ENCODE results near the gene ZNF19. TPM values are rescaled to one million over a fixed set of nuclear protein-coding genes. Genes with fewer than 3 reads are reported as not detected.
"Not testable (repeated sequence)": the region's sequence is repeated elsewhere in the genome, so short reads cannot be mapped to it uniquely, and the experiment has no call there.

The ZNF19 gene
- total and polyA plus RNA-seq, 9 of the 15 experiments (the other 6 are each of a cell fraction or from before 2014, with no cell fraction given), result 1.2 to 2.8 (median 1.8) TPM

DNA sequence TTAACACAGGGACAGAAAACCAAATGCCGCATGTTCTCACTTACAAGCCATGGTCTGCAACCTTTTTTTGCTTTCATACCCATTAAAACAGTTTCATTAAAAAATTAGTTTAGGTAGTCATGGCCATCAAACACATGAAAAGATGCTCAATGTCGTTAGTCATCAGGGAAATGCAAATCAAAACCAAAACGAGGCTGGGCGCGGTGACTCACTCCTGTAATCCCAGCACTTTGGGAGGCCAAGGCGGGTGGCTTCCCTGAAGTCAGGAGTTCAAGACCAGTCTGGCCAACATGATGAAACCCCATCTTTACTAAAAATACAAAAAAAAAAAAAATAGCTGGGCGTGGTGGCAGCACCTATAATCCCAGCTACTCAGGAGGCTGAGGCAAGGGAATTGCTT lies 14.9 kb upstream of the ZNF19 start:
- H3K4me3 ChIP-seq; H4K20me1 ChIP-seq (replicated peaks; ENCODE audit: control insufficient read depth, insufficient read depth, low read length); H3K9me3 ChIP-seq (replicated peaks; ENCODE audit: control insufficient read depth, insufficient read depth, low read depth, low read length); H3K4me2 ChIP-seq (ENCODE audit: insufficient read depth, low read length); H3K9me1 ChIP-seq (ENCODE audit: control insufficient read depth, insufficient read depth, low read length); H3K79me2 ChIP-seq (ENCODE audit: control insufficient read depth, insufficient read depth, low read length); POLR2A ChIA-PET; H2AFZ ChIP-seq (ENCODE audit: low read depth, low read length); in situ Hi-C loops (cut with MboI); DNase-seq (ENCODE audit: extremely low read depth in 1 of 4, low spot score in 3 of 4); BruUV-seq (replicated peaks); H3K27ac ChIP-seq (ENCODE audit: extremely low read depth, low read depth, low read length); H3K9ac ChIP-seq (ENCODE audit: insufficient read depth in 1 of 2, low read depth in 2 of 2, low read length in 2 of 2); H3K36me3 ChIP-seq (ENCODE audit: control insufficient read depth, insufficient read depth, low read length); H3K4me1 ChIP-seq (replicated peaks in 1 of 2; ENCODE audit: control insufficient read depth in 2 of 2, insufficient read depth in 2 of 2, low read length in 2 of 2); FAIRE-seq; ATAC-seq; CTCF ChIA-PET (ENCODE audit: low intra/inter-chr PET ratio): not testable (repeated sequence)
- TF ChIP-seq, protein P1, sequence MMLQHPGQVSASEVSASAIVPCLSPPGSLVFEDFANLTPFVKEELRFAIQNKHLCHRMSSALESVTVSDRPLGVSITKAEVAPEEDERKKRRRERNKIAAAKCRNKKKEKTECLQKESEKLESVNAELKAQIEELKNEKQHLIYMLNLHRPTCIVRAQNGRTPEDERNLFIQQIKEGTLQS (IDR thresholded peaks at IDR 0.05), result peak; percentile 34; the same call in 1 of the 2 replicates
- TF ChIP-seq, protein P1 (CRISPR knock-in tag; conservative IDR thresholded peaks at IDR 0.05), result not testable (repeated sequence)
- TF ChIP-seq FOSL1 (tag; conservative IDR thresholded peaks at IDR 0.05) (peak; percentile 42; the same call in 1 of the 2 replicates), RBM25 (IDR thresholded peaks at IDR 0.05; ENCODE audit: low read depth, low read length, severe bottlenecking) (peak; percentile 20)
- peaks cover 3 to 16% of the 10 kb centered on the region in 2 experiments; a peak in 3 of 5 replicates for H3K27me3 ChIP-seq (ENCODE audit: control insufficient read depth in 2 of 2, insufficient read depth in 2 of 2, low read length in 2 of 2)
- 0% methylated on average over 7 of the region's 7 CpGs for WGBS (ENCODE audit: insufficient coverage, low coverage, missing lambda C conversion rate)
- intact Hi-C loops (cut with micrococcal nuclease), result loop anchor here (5.0 kb wide), 1 partner anchor 33 kb away; no protein-coding TSS in a partner anchor

DNA sequence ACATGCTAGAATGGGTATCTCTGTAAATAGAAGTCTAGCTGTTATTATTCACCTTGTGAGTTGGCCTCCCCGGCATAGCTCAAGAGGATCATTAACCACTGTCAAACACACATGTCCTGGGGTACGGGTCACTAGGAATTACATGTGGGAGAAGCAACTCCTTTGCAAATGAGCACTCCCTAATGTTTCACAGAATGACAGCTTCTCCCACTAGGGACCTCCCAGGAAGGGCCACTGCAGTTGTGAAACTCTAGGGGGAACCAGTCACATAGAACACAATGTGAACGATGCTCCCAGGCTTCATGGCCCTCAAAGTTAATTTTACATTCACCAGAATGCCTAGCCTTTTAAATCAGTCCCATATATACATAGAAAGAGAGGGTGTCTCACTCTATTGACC lies 12.4 kb upstream of the ZNF19 start:
- Histone ChIP-seq H3K4me3 (no peak overlapping the region), H3K4me1 (replicated peaks in 1 of 2; ENCODE audit: control insufficient read depth in 2 of 2, insufficient read depth in 2 of 2, low read length in 2 of 2) (no peaks in the 10 kb centered on the region), H3K27ac (ENCODE audit: extremely low read depth, low read depth, low read length) (no peak overlapping the region), H4K20me1 (replicated peaks; ENCODE audit: control insufficient read depth, insufficient read depth, low read length) (no peaks in the 10 kb centered on the region; the same call in 1 of the 2 replicates), H3K9me1 (ENCODE audit: control insufficient read depth, insufficient read depth, low read length) (no peaks in the 10 kb centered on the region), H3K79me2 (ENCODE audit: control insufficient read depth, insufficient read depth, low read length) (no peaks in the 10 kb centered on the region), H3K27me3 (ENCODE audit: control insufficient read depth in 2 of 2, insufficient read depth in 2 of 2, low read length in 2 of 2) (peaks cover 3 to 16% of the 10 kb centered on the region in 2 experiments; a peak in 3 of 5 replicates), H3K36me3 (ENCODE audit: control insufficient read depth, insufficient read depth, low read length) (no peaks in the 10 kb centered on the region), H3K4me2 (ENCODE audit: insufficient read depth, low read length) (no peak overlapping the region), H3K9ac (ENCODE audit: insufficient read depth in 1 of 2, low read depth in 2 of 2, low read length in 2 of 2) (no peak overlapping the region), H3K9me3 (replicated peaks; ENCODE audit: control insufficient read depth, insufficient read depth, low read depth, low read length) (peaks cover 3% of the 10 kb centered on the region; the same call in 1 of the 2 replicates), H2AFZ (ENCODE audit: low read depth, low read length) (no peak overlapping the region)
- BruUV-seq (replicated peaks), result no TSS peak
- TF ChIP-seq RAD21 (CRISPR knock-in tag; conservative IDR thresholded peaks at IDR 0.05 in 1 of 2, IDR thresholded peaks at IDR 0.05 in 1 of 2) (peak in 1 of 2 experiments; percentile 27; a peak in 2 of 4 replicates), ZNF311 (CRISPR knock-in tag; IDR thresholded peaks at IDR 0.05) (no peak)
- TF ChIP-seq, protein P2, sequence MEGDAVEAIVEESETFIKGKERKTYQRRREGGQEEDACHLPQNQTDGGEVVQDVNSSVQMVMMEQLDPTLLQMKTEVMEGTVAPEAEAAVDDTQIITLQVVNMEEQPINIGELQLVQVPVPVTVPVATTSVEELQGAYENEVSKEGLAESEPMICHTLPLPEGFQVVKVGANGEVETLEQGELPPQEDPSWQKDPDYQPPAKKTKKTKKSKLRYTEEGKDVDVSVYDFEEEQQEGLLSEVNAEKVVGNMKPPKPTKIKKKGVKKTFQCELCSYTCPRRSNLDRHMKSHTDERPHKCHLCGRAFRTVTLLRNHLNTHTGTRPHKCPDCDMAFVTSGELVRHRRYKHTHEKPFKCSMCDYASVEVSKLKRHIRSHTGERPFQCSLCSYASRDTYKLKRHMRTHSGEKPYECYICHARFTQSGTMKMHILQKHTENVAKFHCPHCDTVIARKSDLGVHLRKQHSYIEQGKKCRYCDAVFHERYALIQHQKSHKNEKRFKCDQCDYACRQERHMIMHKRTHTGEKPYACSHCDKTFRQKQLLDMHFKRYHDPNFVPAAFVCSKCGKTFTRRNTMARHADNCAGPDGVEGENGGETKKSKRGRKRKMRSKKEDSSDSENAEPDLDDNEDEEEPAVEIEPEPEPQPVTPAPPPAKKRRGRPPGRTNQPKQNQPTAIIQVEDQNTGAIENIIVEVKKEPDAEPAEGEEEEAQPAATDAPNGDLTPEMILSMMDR (IDR thresholded peaks at IDR 0.05 in 2 of 3, conservative IDR thresholded peaks at IDR 0.05 in 1 of 3; ENCODE audit: insufficient read depth in 2 of 3, low read depth in 1 of 3, low read length in 3 of 3), result peak in 2 of 3 experiments; percentile 41 to 58; a peak in 4 of 6 replicates
- peak; percentile 61; the same call in 1 of the 3 replicates for ATAC-seq
- no peak for FAIRE-seq
- ChIA-PET POLR2A (no interaction called here), CTCF (ENCODE audit: low intra/inter-chr PET ratio) (interaction anchor here (4.5 kb wide), 1 partner anchor 88 kb away, joined by 53 read pairs; no protein-coding TSS in a partner anchor)
- no peak for DNase-seq (ENCODE audit: extremely low read depth in 1 of 4, low spot score in 3 of 4)
- in situ Hi-C loops (cut with MboI) (no loop called here), intact Hi-C loops (cut with micrococcal nuclease) (loop anchor here (2.0 to 5.0 kb wide), 2 partner anchors 36 to 89 kb away; no protein-coding TSS in a partner anchor)
- WGBS (ENCODE audit: insufficient coverage, low coverage, missing lambda C conversion rate), result 4% methylated on average over 3 of the region's 3 CpGs
